Nephron progenitor cell (in vitro differentiated cells): Measurements from ENCODE around the gene OTULINL.
"Not testable (repeated sequence)": the region's sequence is repeated elsewhere in the genome, so short reads cannot be mapped to it uniquely, and the experiment has no call there.

Source experiments
- DNase-seq: peaks from one replicate; pipeline ENCODE4 v3.0.0; 2021
- H3K27ac Mint-ChIP-seq: 2 replicates; pipeline ENCODE4 v1.8.0; 2021; ENCODE audit warnings: mild to moderate bottlenecking, moderate library complexity, mixed read lengths
- H3K27me3 Mint-ChIP-seq: 2 replicates; pipeline ENCODE4 v1.8.0; 2021; ENCODE audit warnings: mild to moderate bottlenecking, low read depth, mixed read lengths; ENCODE audit not compliant: poor library complexity
- H3K36me3 Mint-ChIP-seq: 2 replicates; pipeline ENCODE4 v1.8.0; 2021; ENCODE audit warnings: low read depth, mixed read lengths
- H3K4me1 Mint-ChIP-seq: 2 replicates; pipeline ENCODE4 v1.8.0; 2021; ENCODE audit warnings: mixed read lengths
- H3K4me3 Mint-ChIP-seq: 2 replicates; pipeline ENCODE4 v1.8.0; 2021; ENCODE audit warnings: mild to moderate bottlenecking, moderate library complexity, mixed read lengths
- H3K9me3 Mint-ChIP-seq: 2 replicates; pipeline ENCODE4 v1.8.0; 2021; ENCODE audit warnings: mild to moderate bottlenecking, moderate library complexity, mixed read lengths
- TF ChIP-seq, protein P1 (sequence below): fragments of 200-600 bp; sonication (generic); IDR thresholded peaks from 2 replicates; pipeline ENCODE4 v1.5.0; 2021; ENCODE audit warnings: antibody characterized with exemption

OTULINL gene

DNA sequence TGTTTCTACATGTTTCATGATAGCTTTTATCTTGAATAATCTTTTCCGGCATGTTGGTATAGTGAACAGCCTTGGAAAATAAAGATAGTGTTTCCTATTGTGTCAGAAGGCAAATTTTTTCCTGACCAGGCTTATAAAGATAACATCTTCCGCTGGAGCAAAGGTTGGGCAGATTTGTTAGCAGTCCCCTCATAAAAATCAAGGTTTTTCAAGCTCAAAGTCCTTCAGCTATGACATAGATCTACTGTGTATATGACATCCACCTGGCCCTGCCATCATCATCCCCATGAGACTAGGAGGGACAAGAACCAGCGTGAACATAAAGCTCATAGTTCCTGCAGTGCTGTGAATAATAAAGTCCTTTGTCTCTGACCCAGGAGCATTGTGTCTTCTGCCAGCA, 30.4 kb upstream of the OTULINL start:
- H3K4me3 Mint-ChIP-seq = no peak overlapping the region
- no peaks in the 10 kb centered on the region for H3K36me3 Mint-ChIP-seq
- no peaks in the 10 kb centered on the region for H3K4me1 Mint-ChIP-seq
- no peak for DNase-seq
- TF ChIP-seq, protein P1, sequence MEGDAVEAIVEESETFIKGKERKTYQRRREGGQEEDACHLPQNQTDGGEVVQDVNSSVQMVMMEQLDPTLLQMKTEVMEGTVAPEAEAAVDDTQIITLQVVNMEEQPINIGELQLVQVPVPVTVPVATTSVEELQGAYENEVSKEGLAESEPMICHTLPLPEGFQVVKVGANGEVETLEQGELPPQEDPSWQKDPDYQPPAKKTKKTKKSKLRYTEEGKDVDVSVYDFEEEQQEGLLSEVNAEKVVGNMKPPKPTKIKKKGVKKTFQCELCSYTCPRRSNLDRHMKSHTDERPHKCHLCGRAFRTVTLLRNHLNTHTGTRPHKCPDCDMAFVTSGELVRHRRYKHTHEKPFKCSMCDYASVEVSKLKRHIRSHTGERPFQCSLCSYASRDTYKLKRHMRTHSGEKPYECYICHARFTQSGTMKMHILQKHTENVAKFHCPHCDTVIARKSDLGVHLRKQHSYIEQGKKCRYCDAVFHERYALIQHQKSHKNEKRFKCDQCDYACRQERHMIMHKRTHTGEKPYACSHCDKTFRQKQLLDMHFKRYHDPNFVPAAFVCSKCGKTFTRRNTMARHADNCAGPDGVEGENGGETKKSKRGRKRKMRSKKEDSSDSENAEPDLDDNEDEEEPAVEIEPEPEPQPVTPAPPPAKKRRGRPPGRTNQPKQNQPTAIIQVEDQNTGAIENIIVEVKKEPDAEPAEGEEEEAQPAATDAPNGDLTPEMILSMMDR = no peak
- H3K27me3 Mint-ChIP-seq = peaks cover 8% of the 10 kb centered on the region
- H3K27ac Mint-ChIP-seq = no peak overlapping the region
- peaks cover 27% of the 10 kb centered on the region for H3K9me3 Mint-ChIP-seq

DNA sequence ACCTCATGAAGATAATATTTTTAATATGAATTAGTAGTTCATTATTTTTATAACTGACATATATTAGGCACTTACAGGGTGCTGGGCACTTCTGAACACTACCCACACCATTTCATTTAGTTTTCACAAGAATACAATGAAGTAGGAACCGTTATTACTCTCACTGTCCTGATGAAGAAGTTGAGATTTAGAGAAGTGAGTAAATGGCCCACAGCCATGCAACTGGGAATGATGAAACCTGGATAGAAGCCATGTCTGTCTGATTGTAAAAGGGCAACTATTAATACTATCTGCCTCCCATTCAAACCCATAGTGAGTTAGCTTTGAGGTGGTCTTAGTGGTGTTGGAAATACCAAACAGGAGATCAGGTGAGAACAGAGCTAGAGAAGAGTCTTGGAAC, 29.6 kb upstream of the OTULINL start:
- TF ChIP-seq, protein P1 = no peak
- Mint-ChIP-seq H3K4me3 (no peak overlapping the region), H3K9me3 (peaks cover 24% of the 10 kb centered on the region), H3K4me1 (no peaks in the 10 kb centered on the region), H3K27me3 (peaks cover 8% of the 10 kb centered on the region), H3K36me3 (no peaks in the 10 kb centered on the region), H3K27ac (no peak overlapping the region)
- DNase-seq = no peak

DNA sequence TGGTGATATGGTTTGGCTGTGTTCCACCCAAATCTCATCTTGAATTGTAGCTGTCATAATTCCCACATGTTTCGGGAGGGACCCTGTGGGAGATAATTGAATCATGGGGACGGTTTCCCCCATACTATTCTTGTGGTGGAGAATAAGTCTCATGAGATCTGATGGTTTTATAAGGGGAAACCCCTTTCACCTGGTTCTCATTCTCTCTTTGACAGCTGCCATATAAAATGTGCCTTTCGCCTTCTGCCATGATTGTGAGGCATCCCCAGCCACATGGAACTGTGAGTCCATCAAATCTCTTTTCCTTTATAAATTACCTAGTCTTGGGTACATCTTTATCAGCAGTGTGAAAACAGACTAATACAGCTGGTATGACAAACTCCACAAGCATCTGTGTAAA, 27.3 kb upstream of the OTULINL start:
- H3K4me3 Mint-ChIP-seq, H3K27me3 Mint-ChIP-seq, H3K4me1 Mint-ChIP-seq, DNase-seq, H3K27ac Mint-ChIP-seq, H3K36me3 Mint-ChIP-seq: not testable (repeated sequence)
- peaks cover 11% of the 10 kb centered on the region for H3K9me3 Mint-ChIP-seq

DNA sequence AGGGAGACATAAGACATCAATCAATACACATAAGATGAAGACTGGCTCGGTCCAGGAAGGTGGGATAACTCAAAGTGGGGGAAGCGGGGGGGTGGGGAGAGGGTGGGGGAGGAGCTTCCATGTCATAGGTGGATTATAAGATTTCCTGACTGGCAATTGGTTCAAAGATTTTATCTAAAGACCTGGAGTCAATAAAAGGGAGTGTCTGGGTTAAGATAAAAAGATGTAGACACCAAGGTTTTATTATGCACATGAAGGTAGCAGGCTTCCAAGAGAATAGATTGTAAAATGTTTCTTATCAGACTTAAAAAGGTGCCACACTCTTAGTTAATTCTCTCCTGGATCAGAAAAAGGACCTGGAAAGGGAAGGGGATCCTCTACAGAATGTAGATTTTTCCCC, 25.6 kb upstream of the OTULINL start:
- no peaks in the 10 kb centered on the region for H3K4me1 Mint-ChIP-seq
- TF ChIP-seq, protein P1 = no peak
- H3K27me3 Mint-ChIP-seq = peaks cover 3% of the 10 kb centered on the region
- no peak overlapping the region for H3K27ac Mint-ChIP-seq
- H3K36me3 Mint-ChIP-seq = no peaks in the 10 kb centered on the region
- no peak overlapping the region for H3K4me3 Mint-ChIP-seq
- DNase-seq = no peak
- peaks cover 9% of the 10 kb centered on the region for H3K9me3 Mint-ChIP-seq

DNA sequence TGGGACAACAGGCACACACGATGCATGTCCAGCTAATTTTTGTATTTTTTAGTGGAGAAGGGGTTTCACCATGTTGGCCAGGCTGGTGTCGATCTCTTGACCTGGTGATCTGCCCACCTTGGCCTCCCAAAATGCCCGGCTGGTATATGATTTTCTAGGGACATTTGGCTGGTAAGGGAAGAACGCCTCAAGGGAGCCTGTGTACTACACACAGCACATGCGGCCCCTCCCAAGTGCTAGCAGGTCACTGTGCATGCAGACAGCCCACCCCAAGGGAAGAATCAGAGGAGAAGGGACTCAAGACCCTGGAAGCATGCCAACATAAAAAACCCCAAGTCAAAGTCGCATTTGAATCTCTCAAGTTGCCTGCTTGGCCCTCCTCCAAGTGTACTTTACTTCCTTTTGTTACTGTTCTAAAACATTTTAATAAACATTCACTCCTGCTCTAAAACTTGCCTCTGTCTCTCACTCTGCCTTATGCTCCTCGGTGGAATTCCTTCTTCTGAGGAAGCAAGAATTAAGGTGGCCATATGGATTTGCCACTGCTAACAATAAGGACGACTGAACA, 24.3 kb upstream of the OTULINL start:
- DNase-seq = no peak
- no peak overlapping the region for H3K4me3 Mint-ChIP-seq
- no peaks in the 10 kb centered on the region for H3K36me3 Mint-ChIP-seq
- TF ChIP-seq, protein P1 = no peak
- H3K27me3 Mint-ChIP-seq = peaks cover 3% of the 10 kb centered on the region
- H3K4me1 Mint-ChIP-seq = no peaks in the 10 kb centered on the region
- peaks cover 9% of the 10 kb centered on the region for H3K9me3 Mint-ChIP-seq
- no peak overlapping the region for H3K27ac Mint-ChIP-seq

DNA sequence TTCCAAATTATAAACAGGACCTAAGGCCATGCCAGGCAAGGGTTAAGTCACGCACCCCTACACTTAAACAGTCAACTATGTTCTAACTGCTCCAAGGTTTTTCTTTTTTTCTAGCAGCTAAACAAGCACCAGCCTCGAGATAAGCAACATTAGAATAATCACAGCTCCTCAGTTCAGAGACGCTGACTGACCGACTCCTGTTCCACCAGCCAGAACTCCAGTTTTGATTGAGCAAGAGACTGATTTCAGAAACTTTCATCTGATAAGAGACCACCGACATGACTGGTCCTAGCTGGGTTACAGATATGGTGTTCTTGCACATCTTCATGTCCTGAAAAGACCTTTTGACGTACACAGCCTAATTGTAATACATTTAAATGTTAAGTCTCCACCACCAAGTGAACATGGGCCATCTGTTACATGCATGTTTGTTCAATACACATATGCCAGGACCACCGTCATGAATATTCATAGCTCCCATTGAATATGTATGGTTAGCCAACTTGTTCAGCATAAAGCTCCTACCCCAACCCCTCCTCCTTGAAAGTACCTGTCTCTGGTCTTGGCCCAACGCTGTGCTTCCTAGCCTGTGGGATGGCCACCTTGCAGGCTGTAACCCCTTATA, 23.7 kb upstream of the OTULINL start:
- DNase-seq = no peak

More for the DNA sequence above, 23.7 kb upstream of the OTULINL start:
- H3K4me3 Mint-ChIP-seq = no peak overlapping the region
- peaks cover 7% of the 10 kb centered on the region for H3K9me3 Mint-ChIP-seq
- no peak overlapping the region for H3K27ac Mint-ChIP-seq
- H3K36me3 Mint-ChIP-seq = no peaks in the 10 kb centered on the region
- H3K4me1 Mint-ChIP-seq = no peaks in the 10 kb centered on the region
- peaks cover 3% of the 10 kb centered on the region for H3K27me3 Mint-ChIP-seq
- TF ChIP-seq, protein P1 = no peak
